ENCODE measurements around the gene SGSH.
A peak's percentile ranks its signal among the peaks of the same experiment; 100 is the strongest.
"Not testable (repeated sequence)": the region's sequence is repeated elsewhere in the genome, so short reads cannot be mapped to it uniquely, and the experiment has no call there.

The SGSH gene

DNA sequence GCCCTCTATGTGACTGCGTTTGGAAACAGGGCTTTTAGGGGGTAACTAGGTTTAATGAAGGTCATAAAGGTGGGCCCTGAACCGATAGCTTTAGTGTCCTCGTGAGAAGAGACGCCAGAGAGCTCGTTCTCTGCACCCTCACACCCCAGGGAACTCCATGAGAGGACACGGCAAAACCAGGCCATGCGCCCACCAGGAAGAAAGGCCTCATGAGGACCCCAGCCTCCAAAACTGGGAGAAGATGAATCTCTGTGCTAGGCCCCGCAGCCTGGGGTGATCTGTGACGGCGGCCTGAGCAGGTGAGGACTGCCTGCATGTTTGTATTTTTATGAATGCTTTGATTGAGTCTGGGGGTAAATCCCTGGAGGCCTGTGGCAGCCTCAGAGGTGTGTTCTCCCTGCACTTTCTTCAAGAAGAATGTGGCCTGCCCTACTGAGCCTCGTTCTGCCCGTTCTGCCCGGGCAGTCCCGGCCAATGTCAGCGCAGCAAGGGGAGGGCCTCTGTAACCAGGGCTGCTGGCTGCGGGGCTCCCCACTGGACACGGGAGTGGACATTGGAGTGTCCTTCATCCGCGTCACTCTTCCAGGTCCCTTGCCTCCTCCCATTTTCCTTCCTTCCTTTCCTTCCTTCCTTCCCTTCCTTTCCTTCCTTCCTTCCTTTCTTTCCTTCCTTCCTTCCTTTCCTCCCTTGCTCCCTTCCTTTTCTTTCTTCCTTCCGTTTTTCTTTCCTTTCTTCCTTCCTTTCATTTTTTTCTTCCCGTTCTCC is 33.7 kb upstream of the SGSH start:
- no peak for DNase-seq

- DNase-seq, result peak; percentile 92
Measured at GRCh38 chr17:80252871-80253270, 32.7 kb upstream of the SGSH start.

GRCh38 chr17:80251966-80252365 is 31.8 kb upstream of the SGSH start:
- no peak for DNase-seq

DNA sequence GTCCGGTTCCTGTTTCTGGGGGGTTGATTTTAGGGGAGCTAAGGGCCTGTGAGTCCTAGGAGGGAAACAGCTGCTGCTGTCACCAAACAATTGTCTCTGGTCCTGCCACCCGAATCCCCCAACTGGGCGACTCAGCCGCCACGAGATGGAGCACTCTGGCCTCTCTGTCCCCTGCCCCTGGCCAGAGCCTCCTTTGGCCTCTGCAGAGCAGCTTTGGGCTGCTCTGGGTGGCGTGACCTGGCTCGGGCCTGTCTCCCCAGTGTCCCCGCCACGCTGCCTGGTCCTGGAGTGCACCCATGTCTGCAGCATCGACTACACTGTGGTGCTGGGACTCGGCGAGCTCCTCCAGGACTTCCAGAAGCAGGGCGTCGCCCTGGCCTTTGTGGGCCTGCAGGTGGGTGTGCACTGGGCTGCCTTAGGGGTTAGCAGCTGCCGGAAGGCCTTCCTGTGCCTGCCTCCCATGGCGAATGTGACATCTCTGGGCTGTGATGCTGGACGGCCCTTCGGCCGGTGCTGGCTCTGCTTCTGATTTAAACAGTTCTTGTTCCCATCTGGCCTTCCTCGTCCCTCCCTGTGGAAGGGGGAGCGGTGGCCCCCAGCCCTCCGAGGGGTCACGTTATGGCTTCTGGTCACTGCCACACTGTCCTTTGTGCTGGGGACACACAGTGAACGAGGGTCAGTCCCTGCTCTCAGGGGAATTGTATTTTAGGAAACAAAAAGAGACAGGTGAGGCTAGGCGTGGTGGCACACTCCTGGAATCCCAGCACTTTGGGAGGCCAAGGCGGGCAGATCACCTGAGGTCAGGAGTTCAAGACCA is 29.0 kb upstream of the SGSH start:
- DNase-seq, result no peak

DNA sequence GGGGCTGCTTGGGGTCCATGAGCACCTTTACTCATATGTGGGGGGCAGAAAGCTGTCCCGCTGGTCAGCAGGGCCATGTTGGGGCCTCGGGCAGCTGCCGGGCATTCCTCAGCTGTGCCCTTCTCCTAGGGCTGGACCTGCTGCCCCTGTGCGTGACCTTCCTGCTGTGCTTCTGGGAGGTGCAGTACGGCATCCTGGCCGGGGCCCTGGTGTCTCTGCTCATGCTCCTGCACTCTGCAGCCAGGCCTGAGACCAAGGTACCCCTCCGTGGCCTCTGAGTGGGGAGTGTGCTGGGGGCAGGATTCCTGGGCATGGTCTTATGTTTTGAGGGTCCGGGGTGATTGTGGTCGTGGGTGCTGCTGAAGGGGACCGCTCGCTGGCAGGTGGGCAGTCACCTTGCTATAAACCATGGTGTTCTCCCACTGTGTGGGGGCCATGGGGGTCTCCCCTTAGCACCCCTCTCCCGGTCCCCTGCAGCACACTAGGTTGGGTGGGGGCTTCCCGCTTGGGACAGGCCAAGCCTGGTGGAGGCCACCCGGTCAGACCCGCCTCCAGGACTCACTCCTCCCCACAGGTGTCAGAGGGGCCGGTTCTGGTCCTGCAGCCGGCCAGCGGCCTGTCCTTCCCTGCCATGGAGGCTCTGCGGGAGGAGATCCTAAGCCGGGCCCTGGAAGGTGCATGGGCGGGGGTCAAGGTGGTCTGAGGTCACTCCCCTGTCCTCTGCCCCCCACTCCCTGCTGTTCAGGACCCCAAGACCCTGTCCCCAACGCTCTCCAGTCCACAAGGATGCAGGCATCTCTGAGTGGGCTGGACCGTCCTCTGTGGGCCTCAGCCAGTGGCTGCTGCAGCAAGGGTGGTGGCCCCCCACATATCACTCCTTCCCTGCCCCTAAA is 28.1 kb upstream of the SGSH start:
- no peak for DNase-seq

DNA sequence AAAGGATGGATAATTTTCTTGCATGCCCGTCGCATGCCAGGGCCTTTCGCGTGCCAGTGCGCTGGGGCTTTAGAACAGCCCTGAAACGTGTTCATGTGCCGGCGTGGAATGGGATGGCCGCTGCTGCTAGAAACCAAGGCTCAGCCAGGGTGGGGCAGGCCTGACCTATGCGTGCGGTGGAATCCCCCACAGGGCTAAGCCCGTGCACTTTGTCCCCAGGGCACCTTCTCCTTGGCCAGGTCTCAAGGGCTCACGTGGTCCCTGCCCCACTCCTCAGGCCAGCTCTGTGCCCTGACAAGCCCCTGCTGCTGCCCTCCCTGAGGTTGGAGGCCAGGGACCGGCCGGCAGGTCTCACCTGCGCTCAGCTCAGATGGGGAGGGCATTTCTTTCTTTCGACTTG is 27.4 kb upstream of the SGSH start:
- DNase-seq, result no peak

DNA sequence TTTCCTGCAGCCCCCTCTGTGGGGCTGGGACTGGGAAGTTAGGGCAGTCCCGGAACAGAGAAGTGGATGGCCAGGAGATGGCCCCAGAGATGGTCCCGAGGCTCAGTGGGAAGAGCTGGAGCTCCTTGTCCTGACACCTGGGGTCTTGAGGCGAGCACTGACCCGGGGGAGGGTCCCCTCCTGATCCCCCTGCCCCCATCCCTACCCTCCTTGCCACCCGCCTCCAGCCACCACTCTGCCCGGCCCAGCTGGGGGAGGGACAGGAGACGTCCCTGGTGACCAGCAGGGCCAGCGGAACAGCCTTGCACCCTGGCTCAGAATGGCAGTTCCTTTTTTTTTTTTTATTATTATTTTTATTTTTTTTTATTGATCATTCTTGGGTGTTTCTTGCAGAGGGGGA is 26.6 kb upstream of the SGSH start:
- no peak for DNase-seq

- DNase-seq, result no peak
Measured at GRCh38 chr17:80246266-80246681, 26.1 kb upstream of the SGSH start.

DNA sequence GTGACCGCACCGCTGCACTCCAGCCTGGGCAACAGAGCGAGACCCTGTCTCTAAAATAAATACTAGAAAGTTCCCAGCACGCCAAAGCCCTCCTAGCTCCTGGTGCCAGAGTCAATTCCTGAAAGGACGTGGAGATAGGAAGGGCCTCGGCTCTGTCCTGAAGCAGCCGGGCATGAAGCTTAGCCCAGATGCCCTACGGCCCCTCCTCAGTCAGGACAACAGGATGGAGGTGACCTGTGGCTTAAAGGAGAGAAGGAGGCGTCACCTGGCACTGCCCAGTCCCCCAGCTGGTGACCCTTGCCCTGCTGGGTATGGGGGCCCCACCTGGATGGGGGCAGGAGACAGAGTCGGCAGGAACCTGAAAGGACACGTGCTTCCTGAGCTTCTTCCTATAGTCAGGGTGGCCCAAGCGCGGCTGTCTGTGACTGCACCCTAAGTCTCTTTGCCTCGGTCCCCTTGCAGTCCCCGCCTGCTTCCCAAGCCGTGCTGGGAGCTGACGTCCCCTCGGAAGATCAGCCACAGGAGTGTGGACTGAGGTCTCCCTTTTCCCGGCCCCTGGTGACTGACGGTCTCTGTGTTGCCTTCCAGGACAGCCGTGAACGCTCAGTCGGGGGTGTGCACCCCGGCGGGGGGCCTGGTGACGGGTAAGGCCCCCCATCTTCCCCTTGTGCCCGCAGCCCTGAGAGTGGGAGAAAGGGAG is 25.6 kb upstream of the SGSH start:
- DNase-seq, result no peak

- no peak for DNase-seq
Measured at GRCh38 chr17:80244871-80245509, 24.9 kb upstream of the SGSH start.

GRCh38 chr17:80244448-80244847 is 24.3 kb upstream of the SGSH start:
- DNase-seq, result not testable (repeated sequence)

DNA sequence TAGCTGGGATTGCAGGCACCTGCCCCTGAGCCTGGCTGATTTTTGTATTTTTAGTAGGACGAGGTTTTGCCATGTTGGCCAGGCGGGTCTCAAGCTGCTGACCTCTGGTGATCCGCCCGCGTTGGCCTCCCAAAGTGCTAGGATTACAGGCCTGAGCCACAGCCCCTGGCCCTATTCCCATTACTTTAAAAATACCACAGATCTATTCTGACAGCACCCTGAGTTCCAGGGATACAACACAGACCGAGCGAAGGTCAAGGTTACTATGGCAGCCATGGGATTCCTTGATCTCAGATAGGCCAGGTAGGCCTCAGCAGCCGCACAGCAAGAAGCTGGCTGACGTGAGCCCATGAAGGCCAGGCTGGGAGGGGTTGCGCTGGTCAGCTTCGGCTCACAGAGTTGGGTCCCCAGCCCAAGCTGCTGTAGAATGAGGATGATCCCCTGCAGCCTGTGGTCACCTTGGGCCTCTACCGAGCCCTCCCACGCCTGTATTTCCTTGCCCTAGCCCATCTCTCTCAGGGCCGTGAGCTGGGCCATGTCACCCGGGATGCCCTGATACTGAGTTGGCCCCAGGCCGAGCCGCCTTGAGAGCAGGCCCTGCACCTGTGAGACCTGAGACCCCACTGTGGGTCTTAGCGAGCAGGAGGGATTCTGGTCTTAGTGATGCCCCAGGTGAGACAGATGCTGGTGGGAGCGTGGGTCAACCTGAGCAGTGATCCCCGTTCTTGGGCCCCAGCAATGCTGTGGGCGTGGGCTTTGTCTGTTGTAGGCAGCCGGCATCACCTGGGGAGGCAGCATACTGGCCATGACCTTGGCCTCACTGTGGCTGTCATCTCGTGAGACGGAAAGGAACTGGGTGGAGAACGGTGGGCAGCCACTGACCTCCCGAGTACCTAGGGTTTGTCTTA is 23.6 kb upstream of the SGSH start:
- DNase-seq, result no peak

GRCh38 chr17:80242505-80242904 is 22.4 kb upstream of the SGSH start:
- no peak for DNase-seq

DNA sequence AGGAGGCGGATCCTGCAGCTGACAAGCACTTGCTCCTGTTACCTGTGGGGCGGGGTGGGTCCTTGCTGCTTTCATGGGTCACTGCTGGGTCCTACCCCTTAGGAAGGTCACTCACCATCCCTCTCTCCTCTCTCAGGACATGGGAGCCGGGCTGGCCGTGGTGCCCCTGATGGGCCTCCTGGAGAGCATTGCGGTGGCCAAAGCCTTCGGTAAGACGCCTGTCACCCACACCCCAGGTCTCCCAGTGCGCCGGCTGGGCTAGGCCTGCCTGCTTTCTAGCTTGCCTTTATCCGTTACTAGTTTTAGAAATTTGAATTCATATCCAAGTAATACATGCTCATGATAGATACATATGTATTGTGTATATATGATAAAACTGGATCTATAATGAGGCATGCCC is 17.3 kb upstream of the SGSH start:
- no peak for DNase-seq

- no peak for DNase-seq
Measured at GRCh38 chr17:80236911-80237310, 16.8 kb upstream of the SGSH start.

DNA sequence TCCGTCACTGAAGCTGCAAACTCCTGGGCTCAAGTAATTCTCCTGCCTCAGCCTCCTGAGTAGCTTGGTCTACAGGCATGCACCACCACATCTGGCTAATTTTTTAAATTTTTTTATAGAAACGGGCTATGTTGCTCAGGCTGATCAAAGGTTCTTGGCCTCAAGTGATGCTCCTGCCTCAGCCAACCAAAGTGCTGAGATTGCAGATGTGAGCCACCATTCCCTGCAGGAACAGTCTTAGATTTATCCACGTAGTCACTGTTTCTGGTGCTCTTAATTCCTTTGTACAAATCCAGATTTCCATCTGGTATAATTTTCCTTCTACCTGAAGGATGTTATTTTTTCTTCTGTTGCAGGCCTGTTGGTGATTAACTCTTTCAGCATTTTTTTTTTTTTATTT is 13.1 kb upstream of the SGSH start:
- no peak for DNase-seq

GRCh38 chr17:80232438-80232837 is 12.3 kb upstream of the SGSH start:
- no peak for DNase-seq

DNA sequence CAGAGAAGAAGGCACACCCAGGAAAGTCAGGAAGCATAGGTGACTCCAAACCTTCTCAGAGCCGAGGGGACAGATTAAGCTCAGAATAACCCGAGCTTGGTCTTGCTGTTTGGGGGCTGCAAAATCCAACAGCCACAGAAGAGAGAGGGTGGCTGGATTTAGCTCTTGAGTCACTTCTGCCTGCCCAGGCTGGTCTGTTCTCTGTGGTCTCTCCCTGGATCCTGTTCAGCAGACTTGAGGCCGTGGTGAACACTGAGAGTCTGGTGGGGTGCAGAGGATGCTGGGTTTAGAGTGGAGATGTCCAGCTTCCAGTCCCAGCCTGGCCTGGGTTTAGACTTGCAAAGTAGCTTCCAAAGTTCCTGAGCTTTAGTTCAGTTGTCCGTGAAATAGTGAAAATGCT is 8.9 kb upstream of the SGSH start:
- DNase-seq, result no peak

DNA sequence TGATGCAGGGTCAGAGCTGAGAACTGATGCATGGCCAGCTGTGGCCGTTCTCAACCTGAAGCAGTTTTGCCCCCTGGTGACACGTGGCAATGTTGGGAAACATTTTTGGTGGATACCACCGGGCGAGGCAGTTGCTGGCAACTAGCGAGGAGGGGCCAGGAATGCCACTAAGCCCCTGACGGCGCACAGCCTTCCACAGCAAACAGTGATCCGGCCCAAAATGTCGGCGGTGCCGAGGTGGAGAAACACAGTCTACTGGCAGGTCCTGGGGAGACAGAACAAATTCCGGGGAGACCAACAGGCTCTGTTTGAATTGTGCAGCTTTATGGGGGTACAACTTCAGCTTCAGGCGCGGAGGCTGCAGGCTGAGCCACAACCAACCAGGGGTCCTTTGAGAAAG is 8.3 kb upstream of the SGSH start:
- no peak for DNase-seq

- no peak for DNase-seq
Measured at GRCh38 chr17:80227666-80228065, 7.5 kb upstream of the SGSH start.

DNA sequence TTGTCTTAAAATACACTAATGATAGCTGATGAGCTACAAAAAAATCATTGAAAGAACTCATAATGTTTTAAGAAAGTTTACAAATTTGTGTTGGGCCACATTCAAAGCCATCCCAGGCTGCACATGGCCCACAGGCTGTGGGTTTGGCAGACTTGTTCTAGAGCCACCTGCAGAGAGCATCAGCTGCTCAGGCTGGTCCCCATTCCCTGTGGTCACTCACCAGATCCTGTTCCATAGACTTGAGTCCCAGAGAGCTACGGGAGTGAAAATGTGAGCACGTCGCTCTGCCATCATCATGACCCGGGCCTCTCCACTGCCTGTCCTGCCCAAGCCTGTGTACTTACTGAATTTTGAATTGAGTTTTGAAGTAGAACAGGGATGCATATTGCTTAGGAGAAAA is 7.0 kb upstream of the SGSH start:
- no peak for DNase-seq
